ENCODE measurements around the gene TMEM92.

TMEM92 gene

GRCh38 chr17:50272711-50273653 is 1.3 kb upstream of the TMEM92 start:
- peak overlapping the region; percentile 59 for H3K4me3 ChIP-seq (ENCODE audit: low read depth, low read length)
- peak; percentile 56 for TF ChIP-seq CTCF (IDR thresholded peaks at IDR 0.05; ENCODE audit: low read depth, low read length)

- TF ChIP-seq CTCF (IDR thresholded peaks at IDR 0.05; ENCODE audit: low read depth, low read length): no peak
- H3K4me3 ChIP-seq (ENCODE audit: low read depth, low read length): no peak overlapping the region
Observed at GRCh38 chr17:50273654-50274040, 619 bp upstream of the TMEM92 start.

GRCh38 chr17:50274897-50275221 is 593 bp downstream of the TMEM92 start:
- TF ChIP-seq CTCF (IDR thresholded peaks at IDR 0.05; ENCODE audit: low read depth, low read length): no peak
- H3K4me3 ChIP-seq (ENCODE audit: low read depth, low read length): no peak overlapping the region

GRCh38 chr17:50275279-50275678 is 1.0 kb downstream of the TMEM92 start:
- no peak for TF ChIP-seq CTCF (IDR thresholded peaks at IDR 0.05; ENCODE audit: low read depth, low read length)
- no peak overlapping the region for H3K4me3 ChIP-seq (ENCODE audit: low read depth, low read length)

GRCh38 chr17:50276588-50277356 is 2.5 kb downstream of the TMEM92 start:
- no peak overlapping the region for H3K4me3 ChIP-seq (ENCODE audit: low read depth, low read length)
- no peak for TF ChIP-seq CTCF (IDR thresholded peaks at IDR 0.05; ENCODE audit: low read depth, low read length)

- TF ChIP-seq CTCF (IDR thresholded peaks at IDR 0.05; ENCODE audit: low read depth, low read length): no peak
- no peak overlapping the region for H3K4me3 ChIP-seq (ENCODE audit: low read depth, low read length)
Observed at GRCh38 chr17:50277357-50277754, 3.1 kb downstream of the TMEM92 start.

Measured in WI38 (cell line).